OCI-LY3 (cell line): ENCODE measurements around the gene LLPH.

Experiments used
- H2AFZ ChIP-seq: fragments of 200-600, 300-600 bp; shearing (Covaris generic); 2 replicates; pipeline ENCODE4 v1.6.0; 2014; ENCODE audit warnings: antibody characterized with exemption, low read depth, low read length
- H3K27ac ChIP-seq: fragments of 200-600, 300-600 bp; sonication (generic); 2 replicates; pipeline ENCODE4 v1.5.1; 2014; ENCODE audit warnings: mild to moderate bottlenecking, low read length, moderate library complexity, mixed read lengths
- H3K27me3 ChIP-seq: fragments of 200-600, 300-600 bp; sonication (generic); 2 replicates; pipeline ENCODE4 v1.6.1; 2014; ENCODE audit warnings: low read depth, low read length, mixed read lengths
- H3K36me3 ChIP-seq: fragments of 200-600, 300-600 bp; sonication (generic); replicated peaks from 2 replicates; pipeline ENCODE3; 2014; ENCODE audit warnings: low read depth, low read length, mixed read lengths
- H3K4me1 ChIP-seq: fragments of 300-600, 200-600 bp; sonication (generic); 2 replicates; pipeline ENCODE4 v1.6.1; 2014; ENCODE audit warnings: low read length, mixed read lengths
- H3K4me2 ChIP-seq: fragments of 200-600, 300-600 bp; sonication (generic); 2 replicates; pipeline ENCODE4 v1.6.1; 2014; ENCODE audit warnings: low read length, mixed read lengths
- H3K4me3 ChIP-seq: fragments of 300-600, 200-600 bp; sonication (generic); 2 replicates; pipeline ENCODE4 v1.5.1; 2014; ENCODE audit warnings: antibody characterized with exemption, mild to moderate bottlenecking, low read length, moderate library complexity
- H3K79me2 ChIP-seq: fragments of 300-600, 200-600 bp; shearing (Covaris generic); 2 replicates; pipeline ENCODE4 v1.6.1; 2014; ENCODE audit warnings: mild to moderate bottlenecking, low read length, mixed read lengths
- H3K9ac ChIP-seq: fragments of 300-600, 200-600 bp; shearing (Covaris generic); 2 replicates; pipeline ENCODE4 v1.6.0; 2014; ENCODE audit warnings: mild to moderate bottlenecking, low read length, moderate library complexity
- H3K9me3 ChIP-seq: fragments of 200-600, 300-600 bp; shearing (Covaris generic); 2 replicates; pipeline ENCODE4 v1.6.1; 2014; ENCODE audit warnings: low read length, mixed read lengths; ENCODE audit not compliant: insufficient read depth
- H4K20me1 ChIP-seq: fragments of 200-600, 300-600 bp; sonication (generic); 2 replicates; pipeline ENCODE4 v1.6.1; 2016; ENCODE audit warnings: low read length, mixed read lengths; ENCODE audit not compliant: insufficient read depth
- CTCF ChIP-seq: fragments of 200-600, 300-600 bp; sonication (generic); IDR thresholded peaks from 2 replicates; pipeline ENCODE4 v1.5.1; 2014; ENCODE audit warnings: antibody characterized with exemption, low read length, low read depth
- EZH2phosphoT487 ChIP-seq: fragments of 200-600 bp; shearing (Covaris generic); IDR thresholded peaks from 2 replicates; pipeline ENCODE4 v1.6.1; 2018; ENCODE audit warnings: antibody characterized with exemption, mixed run types, low read depth

LLPH gene

GRCh38 chr12:66141299-66141698, 10.7 kb upstream of the LLPH start:
- Histone ChIP-seq H3K9ac (no peak overlapping the region), H3K27ac (no peak overlapping the region), H4K20me1 (no peaks in the 10 kb centered on the region), H3K4me3 (no peak overlapping the region), H3K9me3 (peaks cover 31% of the 10 kb centered on the region; the same call in 1 of the 2 replicates), H3K27me3 (no peaks in the 10 kb centered on the region), H3K4me1 (no peaks in the 10 kb centered on the region), H3K4me2 (no peak overlapping the region), H3K79me2 (no peaks in the 10 kb centered on the region), H2AFZ (no peak overlapping the region), H3K36me3 (peaks cover 76% of the 10 kb centered on the region)
- TF ChIP-seq CTCF = no peak

GRCh38 chr12:66140731-66141130, 10.2 kb upstream of the LLPH start:
- H3K4me2 ChIP-seq = no peak overlapping the region
- H3K4me3 ChIP-seq = no peak overlapping the region
- no peaks in the 10 kb centered on the region for H3K27me3 ChIP-seq
- H3K27ac ChIP-seq = no peak overlapping the region
- no peaks in the 10 kb centered on the region for H4K20me1 ChIP-seq
- no peak overlapping the region for H2AFZ ChIP-seq
- no peaks in the 10 kb centered on the region for H3K79me2 ChIP-seq
- peaks cover 80% of the 10 kb centered on the region for H3K36me3 ChIP-seq
- peaks cover 31% of the 10 kb centered on the region; the same call in 1 of the 2 replicates for H3K9me3 ChIP-seq
- H3K4me1 ChIP-seq = no peaks in the 10 kb centered on the region
- H3K9ac ChIP-seq = no peak overlapping the region
- no peak for TF ChIP-seq EZH2phosphoT487
- TF ChIP-seq CTCF = no peak

GRCh38 chr12:66139328-66139727, 8.8 kb upstream of the LLPH start:
- TF ChIP-seq CTCF (no peak), EZH2phosphoT487 (no peak)
- Histone ChIP-seq H2AFZ (no peak overlapping the region), H3K27me3 (no peaks in the 10 kb centered on the region), H3K79me2 (no peaks in the 10 kb centered on the region), H3K9ac (no peak overlapping the region), H3K36me3 (peaks cover 77% of the 10 kb centered on the region), H3K27ac (no peak overlapping the region), H3K4me3 (no peak overlapping the region), H3K4me2 (no peak overlapping the region), H3K9me3 (peaks cover 31% of the 10 kb centered on the region; the same call in 1 of the 2 replicates), H4K20me1 (no peaks in the 10 kb centered on the region), H3K4me1 (no peaks in the 10 kb centered on the region)

DNA sequence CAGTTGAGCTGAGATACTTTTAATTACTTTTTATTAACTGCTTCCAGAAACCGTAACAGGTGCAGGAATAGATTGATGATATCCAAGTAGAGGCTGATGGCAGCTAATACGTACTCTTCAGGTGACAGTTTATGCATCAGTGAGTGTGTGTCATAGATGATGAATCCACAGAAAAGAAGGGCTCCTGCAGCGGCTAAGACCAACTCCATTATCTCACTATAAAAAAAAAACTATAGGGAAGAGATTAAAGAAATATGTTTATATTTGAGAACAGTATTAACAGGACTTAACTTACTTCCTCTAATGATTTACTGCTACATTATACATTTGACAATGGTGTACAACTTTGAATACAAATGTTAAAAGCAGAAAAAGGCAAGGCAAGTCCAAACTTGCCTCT, 7.4 kb upstream of the LLPH start:
- Histone ChIP-seq H3K36me3 (peaks cover 66% of the 10 kb centered on the region), H3K79me2 (no peaks in the 10 kb centered on the region), H3K27me3 (no peaks in the 10 kb centered on the region), H3K4me3 (no peak overlapping the region), H3K27ac (no peak overlapping the region), H3K9me3 (peaks cover 31% of the 10 kb centered on the region; the same call in 1 of the 2 replicates), H3K4me1 (no peaks in the 10 kb centered on the region), H4K20me1 (no peaks in the 10 kb centered on the region), H2AFZ (no peak overlapping the region), H3K9ac (no peak overlapping the region), H3K4me2 (no peak overlapping the region)
- TF ChIP-seq EZH2phosphoT487 (no peak), CTCF (no peak)
